UCSD-AML1 (cell line): ENCODE data around the gene SYCP2L.

ENCODE experiments used
- DNase-seq: peaks from one replicate; lab custom pipeline; 2025; ENCODE audit not compliant: unreplicated experiment; lab: John Stamatoyannopoulos, UW

The SYCP2L gene

GRCh38 chr6:11006061-11006460 is 119.2 kb downstream of the SYCP2L start:
- no peak for DNase-seq

GRCh38 chr6:11007715-11008608 is 121.1 kb downstream of the SYCP2L start:
- DNase-seq, result no peak

GRCh38 chr6:11008821-11009220 is 122.0 kb downstream of the SYCP2L start:
- DNase-seq, result no peak

GRCh38 chr6:11009353-11009752 is 122.5 kb downstream of the SYCP2L start:
- DNase-seq, result no peak

GRCh38 chr6:11011787-11012234 is 125.0 kb downstream of the SYCP2L start:
- no peak for DNase-seq

GRCh38 chr6:11012295-11012754 is 125.5 kb downstream of the SYCP2L start:
- DNase-seq, result no peak

- DNase-seq, result no peak
These were observed 126.3 kb downstream of the SYCP2L start for GRCh38 chr6:11012976-11013720.

GRCh38 chr6:11013721-11014070 is 126.8 kb downstream of the SYCP2L start:
- no peak for DNase-seq

GRCh38 chr6:11015102-11015501 is 128.2 kb downstream of the SYCP2L start:
- DNase-seq, result no peak

GRCh38 chr6:11016452-11016851 is 129.6 kb downstream of the SYCP2L start:
- no peak for DNase-seq

- no peak for DNase-seq
These were observed 130.2 kb downstream of the SYCP2L start for GRCh38 chr6:11017090-11017489.

- DNase-seq, result no peak
These were observed 131.4 kb downstream of the SYCP2L start for GRCh38 chr6:11018225-11018624.

- no peak for DNase-seq
These were observed 134.2 kb downstream of the SYCP2L start for GRCh38 chr6:11021003-11021402.

GRCh38 chr6:11021714-11022113 is 134.9 kb downstream of the SYCP2L start:
- DNase-seq, result no peak

GRCh38 chr6:11023032-11023431 is 136.2 kb downstream of the SYCP2L start:
- DNase-seq, result no peak
